Measurements from ENCODE around the gene CLRN2.

GRCh38 chr4:17512973-17513665, 1.8 kb upstream of the CLRN2 start:
- TF ChIP-seq CTCF (IDR thresholded peaks at IDR 0.05) (no peak), POLR2AphosphoS5 (IDR thresholded peaks at IDR 0.05) (no peak)
